Activated CD8-positive, alpha-beta T cell treated with anti-CD3 and anti-CD28 coated beads, Interleukin-2, amount 10 ng/mL, durations not matched to agents 7 days and 5 days (primary cell): Measurements from ENCODE around the gene MAGI2. TPM values are rescaled to one million over a fixed set of nuclear protein-coding genes. Genes with fewer than 3 reads are reported as not detected.

ENCODE experiments used
- ATAC-seq: fragments of 150-1000 bp; cut with Tn5 transposase; one replicate; pipeline ENCODE4 v1.10.0; 2021; ENCODE audit warnings: moderate library complexity
- CTCF ChIA-PET: fragments of 350-600 bp; sonication (Branson Sonifier 250); formaldehyde crosslinking; loops from one replicate; lab custom pipeline; 2021; ENCODE audit warnings: antibody characterized with exemption; lab: Charles Lee
- POLR2A ChIA-PET: fragments of 350-600 bp; sonication (Branson Sonifier 250); formaldehyde crosslinking; loops from one replicate; lab custom pipeline; 2021; ENCODE audit warnings: antibody characterized with exemption; lab: Charles Lee
- DNase-seq: peaks from one replicate; pipeline ENCODE4 v3.0.0-alpha.2; 2020
- H3K27ac Mint-ChIP-seq: one replicate; pipeline ENCODE4 v1.8.0; 2021; ENCODE audit warnings: mild to moderate bottlenecking, mixed read lengths
- H3K27me3 Mint-ChIP-seq: one replicate; pipeline ENCODE4 v1.8.0; 2021; ENCODE audit warnings: low read depth, mixed read lengths
- H3K36me3 Mint-ChIP-seq: one replicate; pipeline ENCODE4 v1.8.0; 2021; ENCODE audit warnings: low read depth, mixed read lengths
- H3K4me1 Mint-ChIP-seq: one replicate; pipeline ENCODE4 v1.8.0; 2021; ENCODE audit warnings: low read depth, mixed read lengths
- H3K4me3 Mint-ChIP-seq: one replicate; pipeline ENCODE4 v1.8.0; 2021; ENCODE audit warnings: mild to moderate bottlenecking, mixed read lengths
- H3K9me3 Mint-ChIP-seq: one replicate; pipeline ENCODE4 v1.8.0; 2022; ENCODE audit warnings: mixed read lengths; ENCODE audit not compliant: insufficient read depth
- total RNA-seq, 2 experiments: library from RNA; stranded (reverse); gene quantifications; one replicate each; pipeline ENCODE4 v1.2.3, GENCODE V29; 2021

The MAGI2 gene
- total RNA-seq, 2 experiments from 2014 or later: 0.05 TPM; not detected in 1

GRCh38 chr7:79236352-79237028 is 217.0 kb downstream of the MAGI2 start:
- POLR2A ChIA-PET: no interaction called here

GRCh38 chr7:79227044-79227443 is 226.4 kb downstream of the MAGI2 start:
- ChIA-PET POLR2A (no interaction called here), CTCF (no interaction called here)

More at GRCh38 chr7:79236352-79237028, 217.0 kb downstream of the MAGI2 start:
- Mint-ChIP-seq H3K9me3 (peaks cover 5% of the 10 kb centered on the region), H3K36me3 (no peaks in the 10 kb centered on the region), H3K27me3 (no peaks in the 10 kb centered on the region), H3K27ac (no peak overlapping the region), H3K4me3 (no peak overlapping the region), H3K4me1 (no peaks in the 10 kb centered on the region)
- CTCF ChIA-PET: no interaction called here
- ATAC-seq: no peak
- DNase-seq: no peak

DNA sequence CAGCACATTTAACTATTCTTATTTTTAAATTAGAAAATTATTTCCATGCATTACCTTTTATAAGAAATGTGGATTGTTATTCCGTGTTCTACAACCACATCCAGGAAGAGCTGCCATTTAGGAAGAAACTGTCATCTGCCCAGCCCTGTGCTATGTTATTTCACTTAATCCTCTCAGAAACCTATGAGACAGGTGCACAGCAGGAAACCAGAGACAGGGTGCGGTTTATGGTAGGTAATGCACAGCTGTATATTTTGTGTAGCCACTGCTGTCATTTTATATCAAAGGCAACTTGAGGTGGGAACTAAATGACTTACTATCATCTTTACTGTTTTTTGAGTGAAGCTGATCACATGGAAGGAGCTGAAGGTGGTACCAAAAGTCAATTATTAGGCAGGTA is 232.3 kb downstream of the MAGI2 start:
- ChIA-PET CTCF (no interaction called here), POLR2A (no interaction called here)
- no peak overlapping the region for H3K4me3 Mint-ChIP-seq
- ATAC-seq: no peak
- no peaks in the 10 kb centered on the region for H3K9me3 Mint-ChIP-seq
- no peak for DNase-seq
- no peaks in the 10 kb centered on the region for H3K36me3 Mint-ChIP-seq
- H3K4me1 Mint-ChIP-seq: no peaks in the 10 kb centered on the region
- H3K27ac Mint-ChIP-seq: no peak overlapping the region
- no peaks in the 10 kb centered on the region for H3K27me3 Mint-ChIP-seq

More at GRCh38 chr7:79227044-79227443, 226.4 kb downstream of the MAGI2 start:
- Mint-ChIP-seq H3K27ac (no peak overlapping the region), H3K27me3 (no peaks in the 10 kb centered on the region), H3K4me3 (no peak overlapping the region), H3K4me1 (no peaks in the 10 kb centered on the region), H3K36me3 (no peaks in the 10 kb centered on the region), H3K9me3 (no peaks in the 10 kb centered on the region)
- ATAC-seq (no peak), DNase-seq (no peak)

DNA sequence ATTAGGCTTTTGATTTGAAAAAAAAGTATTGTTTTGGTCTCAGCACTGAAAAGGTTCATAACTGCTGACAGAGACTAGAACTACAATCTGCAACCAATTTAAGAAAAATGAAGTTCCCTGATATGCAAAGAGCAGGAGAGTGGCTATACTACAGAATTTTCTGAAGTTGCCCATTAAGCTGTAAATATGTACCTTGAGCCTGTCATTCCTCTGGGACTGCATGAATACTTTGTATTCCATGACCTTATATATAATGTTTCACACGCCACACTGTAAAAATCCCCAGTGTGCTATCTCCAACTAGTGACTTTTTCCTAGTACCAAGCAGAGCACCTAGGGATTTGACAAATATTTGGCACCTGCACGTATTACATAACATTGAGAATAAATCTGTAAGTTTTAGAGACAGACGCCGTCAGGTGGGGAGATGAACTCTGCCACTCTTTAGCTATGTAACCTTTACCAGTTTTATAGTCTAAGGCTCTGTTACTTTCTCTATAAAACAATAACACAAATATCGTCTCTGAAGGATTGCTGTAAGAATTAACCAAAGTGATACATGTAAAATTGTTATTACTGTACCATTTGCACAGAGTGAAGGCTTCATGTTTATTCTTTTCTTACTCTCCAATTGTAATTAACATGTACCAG is 235.4 kb downstream of the MAGI2 start:
- CTCF ChIA-PET: no interaction called here
- no peak overlapping the region for H3K4me3 Mint-ChIP-seq
- DNase-seq: no peak
- no peaks in the 10 kb centered on the region for H3K9me3 Mint-ChIP-seq
- no peaks in the 10 kb centered on the region for H3K27me3 Mint-ChIP-seq
- H3K36me3 Mint-ChIP-seq: no peaks in the 10 kb centered on the region
- H3K4me1 Mint-ChIP-seq: no peaks in the 10 kb centered on the region
- no peak overlapping the region for H3K27ac Mint-ChIP-seq
- POLR2A ChIA-PET: no interaction called here
- no peak for ATAC-seq

GRCh38 chr7:79217468-79217867 is 236.0 kb downstream of the MAGI2 start:
- DNase-seq (no peak), ATAC-seq (no peak)
- ChIA-PET CTCF (no interaction called here), POLR2A (no interaction called here)
- Mint-ChIP-seq H3K4me3 (no peak overlapping the region), H3K36me3 (no peaks in the 10 kb centered on the region), H3K27ac (no peak overlapping the region), H3K4me1 (no peaks in the 10 kb centered on the region), H3K9me3 (no peaks in the 10 kb centered on the region), H3K27me3 (no peaks in the 10 kb centered on the region)

GRCh38 chr7:79216236-79216635 is 237.2 kb downstream of the MAGI2 start:
- Mint-ChIP-seq H3K27ac (no peak overlapping the region), H3K4me1 (no peaks in the 10 kb centered on the region), H3K36me3 (no peaks in the 10 kb centered on the region), H3K4me3 (no peak overlapping the region), H3K9me3 (no peaks in the 10 kb centered on the region), H3K27me3 (no peaks in the 10 kb centered on the region)
- ATAC-seq (no peak), DNase-seq (no peak)
- ChIA-PET POLR2A (no interaction called here), CTCF (no interaction called here)

GRCh38 chr7:79212334-79212733 is 241.1 kb downstream of the MAGI2 start:
- DNase-seq (no peak), ATAC-seq (no peak)
- no peak overlapping the region for H3K4me3 Mint-ChIP-seq
- POLR2A ChIA-PET: no interaction called here
- no peaks in the 10 kb centered on the region for H3K4me1 Mint-ChIP-seq
- H3K9me3 Mint-ChIP-seq: no peaks in the 10 kb centered on the region
- H3K27ac Mint-ChIP-seq: no peak overlapping the region
- H3K36me3 Mint-ChIP-seq: no peaks in the 10 kb centered on the region
- CTCF ChIA-PET: no interaction called here
- no peaks in the 10 kb centered on the region for H3K27me3 Mint-ChIP-seq

DNA sequence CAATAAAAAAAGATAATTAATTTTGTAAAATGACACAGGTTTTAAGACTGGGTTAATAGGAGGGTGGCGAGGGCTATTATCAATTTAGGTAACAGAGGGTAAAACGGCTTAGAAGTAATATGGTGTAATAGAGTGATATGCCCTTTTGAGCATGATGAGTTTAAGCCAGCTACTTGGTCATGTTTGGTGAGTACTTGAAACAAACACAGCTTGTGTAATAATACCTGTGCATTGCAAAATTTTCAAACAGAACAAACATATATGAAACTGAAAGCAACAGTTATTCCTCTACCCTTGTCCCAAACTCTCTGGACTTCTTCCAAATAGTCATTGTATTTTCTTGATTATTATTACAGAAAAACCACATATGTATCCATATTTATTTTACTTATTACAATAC is 241.7 kb downstream of the MAGI2 start:
- ATAC-seq: no peak
- H3K27me3 Mint-ChIP-seq: no peaks in the 10 kb centered on the region
- H3K9me3 Mint-ChIP-seq: no peaks in the 10 kb centered on the region
- no peaks in the 10 kb centered on the region for H3K4me1 Mint-ChIP-seq
- CTCF ChIA-PET: no interaction called here
- no peak for DNase-seq
- no peaks in the 10 kb centered on the region for H3K36me3 Mint-ChIP-seq
- POLR2A ChIA-PET: no interaction called here
- H3K4me3 Mint-ChIP-seq: no peak overlapping the region
- no peak overlapping the region for H3K27ac Mint-ChIP-seq

DNA sequence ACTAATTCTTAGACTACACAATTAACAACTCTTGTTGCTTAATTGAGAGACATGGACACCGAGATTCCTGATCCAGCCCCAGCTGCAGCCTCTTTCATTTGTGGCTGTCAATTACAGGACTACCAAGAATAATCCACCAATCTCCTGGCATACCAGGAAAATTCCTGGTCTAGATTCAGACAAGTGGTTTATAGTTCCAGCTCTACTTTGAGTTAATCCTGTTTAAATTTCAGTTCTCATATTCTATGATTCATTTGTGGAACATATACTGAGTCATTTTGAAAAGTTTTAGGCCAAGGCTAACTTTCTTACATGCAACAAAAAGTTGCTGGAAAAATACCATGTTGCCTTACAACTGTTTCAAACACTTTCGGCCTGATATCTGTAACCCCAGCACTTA is 253.5 kb downstream of the MAGI2 start:
- ChIA-PET POLR2A (no interaction called here), CTCF (no interaction called here)
- DNase-seq: no peak
- H3K36me3 Mint-ChIP-seq: no peaks in the 10 kb centered on the region
- ATAC-seq: no peak
- H3K27me3 Mint-ChIP-seq: no peaks in the 10 kb centered on the region
- H3K9me3 Mint-ChIP-seq: no peaks in the 10 kb centered on the region
- no peak overlapping the region for H3K27ac Mint-ChIP-seq
- H3K4me1 Mint-ChIP-seq: no peaks in the 10 kb centered on the region
- no peak overlapping the region for H3K4me3 Mint-ChIP-seq

- H3K36me3 Mint-ChIP-seq: no peaks in the 10 kb centered on the region
Observed at GRCh38 chr7:79199266-79199665, 254.2 kb downstream of the MAGI2 start.

DNA sequence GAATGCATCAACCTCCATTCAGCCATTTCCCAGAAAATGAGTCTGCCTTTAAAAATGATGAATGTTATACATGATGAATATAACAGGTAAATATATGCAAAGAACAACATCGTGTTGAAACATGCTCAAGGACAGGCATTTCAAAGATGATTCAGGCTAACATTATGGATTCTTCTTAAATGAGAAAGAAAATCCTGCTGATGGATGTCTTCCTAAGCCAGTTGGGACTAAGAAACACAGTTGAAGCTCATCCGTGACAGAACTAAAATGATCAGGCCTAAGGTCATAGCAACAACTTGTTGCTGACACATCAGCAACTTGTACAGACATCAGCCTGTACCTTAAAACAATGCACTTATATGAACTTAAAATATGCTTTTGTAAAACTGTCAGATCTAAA is 267.9 kb downstream of the MAGI2 start:
- H3K36me3 Mint-ChIP-seq: no peaks in the 10 kb centered on the region
- H3K4me1 Mint-ChIP-seq: no peaks in the 10 kb centered on the region
- DNase-seq (no peak), ATAC-seq (no peak)
- no peaks in the 10 kb centered on the region for H3K9me3 Mint-ChIP-seq
- no peak overlapping the region for H3K4me3 Mint-ChIP-seq
- no peak overlapping the region for H3K27ac Mint-ChIP-seq
- CTCF ChIA-PET: no interaction called here
- POLR2A ChIA-PET: no interaction called here
- no peaks in the 10 kb centered on the region for H3K27me3 Mint-ChIP-seq

More at GRCh38 chr7:79199266-79199665, 254.2 kb downstream of the MAGI2 start:
- no peaks in the 10 kb centered on the region for H3K4me1 Mint-ChIP-seq
- DNase-seq: no peak
- H3K9me3 Mint-ChIP-seq: no peaks in the 10 kb centered on the region
- ChIA-PET CTCF (interaction anchor here (0.8 kb wide), 1 partner anchor 9 kb away, joined by 3 read pairs; no protein-coding TSS in a partner anchor), POLR2A (no interaction called here)
- H3K27ac Mint-ChIP-seq: no peak overlapping the region
- no peak overlapping the region for H3K4me3 Mint-ChIP-seq
- no peak for ATAC-seq
- H3K27me3 Mint-ChIP-seq: no peaks in the 10 kb centered on the region

DNA sequence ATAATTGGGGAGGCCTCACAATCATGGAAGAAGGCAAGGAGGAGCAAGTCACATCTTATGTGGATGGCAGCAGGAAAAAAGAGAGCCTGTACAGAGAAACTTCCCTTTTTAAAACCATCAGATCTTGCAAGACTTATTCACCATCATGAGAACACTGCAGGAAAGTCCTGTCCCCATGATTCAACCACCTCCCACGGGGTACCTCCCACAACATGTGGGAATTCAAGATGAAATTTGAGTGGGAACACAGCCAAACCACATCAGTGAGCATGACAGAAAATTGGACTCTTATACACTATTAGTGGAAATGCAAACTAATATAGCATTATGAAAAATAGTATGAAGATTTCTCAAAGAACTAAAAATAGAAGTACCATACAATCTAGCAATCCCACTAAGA is 271.2 kb downstream of the MAGI2 start:
- H3K4me1 Mint-ChIP-seq: no peaks in the 10 kb centered on the region
- no peaks in the 10 kb centered on the region for H3K36me3 Mint-ChIP-seq
- no peak overlapping the region for H3K4me3 Mint-ChIP-seq
- CTCF ChIA-PET: no interaction called here
- H3K27me3 Mint-ChIP-seq: no peaks in the 10 kb centered on the region
- DNase-seq (no peak), ATAC-seq (no peak)
- H3K27ac Mint-ChIP-seq: no peak overlapping the region
- no peaks in the 10 kb centered on the region for H3K9me3 Mint-ChIP-seq
- POLR2A ChIA-PET: no interaction called here
